ENCODE measurements around the gene VTI1A. TPM values are rescaled to one million over a fixed set of nuclear protein-coding genes. Genes with fewer than 3 reads are reported as not detected.

VTI1A gene
- total and polyA plus RNA-seq, 3 donors from 2014 or later = 25.5 to 85.9 (median 63.4) TPM

GRCh38 chr10:112769081-112769480, 322.1 kb downstream of the VTI1A start:
- DNase-seq = no peak
- Histone ChIP-seq H3K9me3 (no peaks in the 10 kb centered on the region), H3K4me1 (no peaks in the 10 kb centered on the region), H3K4me3 (no peak overlapping the region), H3K36me3 (ENCODE audit: low read depth, missing control alignments) (no peaks in the 10 kb centered on the region), H3K27ac (no peak overlapping the region), H3K27me3 (no peaks in the 10 kb centered on the region)
- WGBS, 2 donors = 97% methylated on average over 2 of the region's 2 CpGs
- intact Hi-C loops (cut with DNase I; ENCODE audit: low total_unique reads) = no loop called here
- TF ChIP-seq CTCF (IDR thresholded peaks at IDR 0.05) (no peak), POLR2A (IDR thresholded peaks at IDR 0.05) (no peak)

- H3K27me3 ChIP-seq = no peaks in the 10 kb centered on the region
- no peak overlapping the region for H3K27ac ChIP-seq
- no peak for DNase-seq
- no peak overlapping the region for H3K4me3 ChIP-seq
- intact Hi-C loops (cut with DNase I; ENCODE audit: low total_unique reads) = no loop called here
- WGBS, 2 donors = 87 to 90% methylated on average over 6 of the region's 6 CpGs
- no peak for TF ChIP-seq CTCF (IDR thresholded peaks at IDR 0.05)
- TF ChIP-seq POLR2A (IDR thresholded peaks at IDR 0.05) = no peak
- H3K4me1 ChIP-seq = no peaks in the 10 kb centered on the region
- no peaks in the 10 kb centered on the region for H3K9me3 ChIP-seq
- H3K36me3 ChIP-seq (ENCODE audit: low read depth, missing control alignments) = no peaks in the 10 kb centered on the region
Observed at GRCh38 chr10:112769611-112770370, 322.8 kb downstream of the VTI1A start.

- 80 to 94% methylated on average over 3 of the region's 3 CpGs for WGBS, 2 donors
Observed at GRCh38 chr10:112771733-112772132, 324.7 kb downstream of the VTI1A start.

GRCh38 chr10:112773783-112774182, 326.8 kb downstream of the VTI1A start:
- no peak for DNase-seq
- Histone ChIP-seq H3K36me3 (ENCODE audit: low read depth, missing control alignments) (no peaks in the 10 kb centered on the region), H3K27ac (no peak overlapping the region), H3K4me1 (no peaks in the 10 kb centered on the region), H3K9me3 (no peaks in the 10 kb centered on the region), H3K4me3 (no peak overlapping the region), H3K27me3 (no peaks in the 10 kb centered on the region)
- 93 to 94% methylated on average over 3 of the region's 3 CpGs for WGBS, 2 donors
- TF ChIP-seq CTCF (IDR thresholded peaks at IDR 0.05) (no peak), POLR2A (IDR thresholded peaks at IDR 0.05) (no peak)
- intact Hi-C loops (cut with DNase I; ENCODE audit: low total_unique reads) = no loop called here

More at GRCh38 chr10:112771733-112772132, 324.7 kb downstream of the VTI1A start:
- Histone ChIP-seq H3K9me3 (no peaks in the 10 kb centered on the region), H3K27me3 (no peaks in the 10 kb centered on the region), H3K27ac (no peak overlapping the region), H3K4me3 (no peak overlapping the region), H3K36me3 (ENCODE audit: low read depth, missing control alignments) (no peaks in the 10 kb centered on the region), H3K4me1 (no peaks in the 10 kb centered on the region)
- intact Hi-C loops (cut with DNase I; ENCODE audit: low total_unique reads) = no loop called here
- TF ChIP-seq CTCF (IDR thresholded peaks at IDR 0.05) (no peak), POLR2A (IDR thresholded peaks at IDR 0.05) (no peak)
- no peak for DNase-seq

- intact Hi-C loops (cut with DNase I; ENCODE audit: low total_unique reads) = no loop called here
- WGBS, 2 donors = 82 to 84% methylated on average over 1 of the region's 1 CpG
- Histone ChIP-seq H3K4me3 (no peak overlapping the region), H3K27ac (no peak overlapping the region), H3K4me1 (no peaks in the 10 kb centered on the region), H3K36me3 (ENCODE audit: low read depth, missing control alignments) (no peaks in the 10 kb centered on the region), H3K9me3 (no peaks in the 10 kb centered on the region), H3K27me3 (no peaks in the 10 kb centered on the region)
- TF ChIP-seq POLR2A (IDR thresholded peaks at IDR 0.05) (no peak), CTCF (IDR thresholded peaks at IDR 0.05) (no peak)
- DNase-seq = no peak
Observed at GRCh38 chr10:112774210-112774609, 327.2 kb downstream of the VTI1A start.
